Left renal pelvis (tissue), 4 donors: Measurements from ENCODE around the gene SCN8A. TPM values are rescaled to one million over a fixed set of nuclear protein-coding genes. Genes with fewer than 3 reads are reported as not detected.

Experiments used
- DNase-seq, 4 donors: peaks; one replicate each; pipeline ENCODE4 v3.0.0-alpha.2; 2013; ENCODE audit warnings: low read depth in 4 of 4, low spot score in 3 of 4
- polyA plus RNA-seq, 4 donors: library from polyadenylated mRNA; unstranded; fragments of 120-200 nt; gene quantifications; one replicate each; pipeline ENCODE4 v1.2.1, GENCODE V29; 2013; ENCODE audit not compliant: insufficient read length in 4 of 4

SCN8A gene
- polyA plus RNA-seq, 4 donors, result 1.6 to 2.9 (median 2.4) TPM

- no peak for DNase-seq
These were observed 72.4 kb downstream of the SCN8A start for GRCh38 chr12:51663390-51663789.

- DNase-seq, result no peak
These were observed 75.7 kb downstream of the SCN8A start for GRCh38 chr12:51666696-51667095.

DNA sequence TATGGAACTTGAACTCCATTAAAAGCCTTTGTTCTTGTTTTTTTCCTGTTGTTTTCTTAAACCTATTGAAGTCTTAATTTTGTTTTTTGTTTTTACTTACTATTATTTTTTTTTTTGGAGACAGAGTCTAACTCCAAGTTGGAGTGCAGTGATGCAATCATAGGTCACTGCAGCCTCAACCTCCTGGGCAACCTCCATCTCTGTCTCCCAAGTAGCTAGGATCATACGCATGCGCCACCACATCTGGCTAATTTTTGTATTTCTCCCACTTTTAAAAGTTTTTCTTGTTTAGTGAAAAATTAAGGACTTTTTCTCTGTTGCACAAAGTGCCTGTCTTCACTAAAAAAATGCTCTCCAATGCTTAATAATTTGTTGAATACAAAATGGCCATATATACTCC lies 76.2 kb downstream of the SCN8A start:
- no peak for DNase-seq

- no peak for DNase-seq
These were observed 78.2 kb downstream of the SCN8A start for GRCh38 chr12:51669271-51669670.

DNA sequence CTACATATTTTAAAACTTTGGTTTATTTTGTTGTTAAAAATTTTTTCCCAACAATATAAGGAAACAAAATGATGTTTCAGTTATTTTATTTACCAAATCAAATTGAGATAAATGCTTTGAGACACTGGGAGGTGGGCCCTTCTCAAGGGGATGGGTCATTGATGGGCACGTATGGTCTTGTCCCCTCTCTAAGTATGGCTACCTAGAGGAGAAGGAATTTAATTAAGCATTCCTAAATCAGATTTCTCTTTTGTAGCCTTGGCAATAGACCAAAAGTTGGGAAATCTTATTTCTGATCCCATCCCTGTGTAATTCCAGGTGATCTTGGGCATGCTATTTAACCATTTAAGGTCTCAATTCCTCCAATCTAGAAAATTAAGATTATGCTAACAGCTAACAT lies 79.0 kb downstream of the SCN8A start:
- DNase-seq, result no peak

- DNase-seq, result no peak
These were observed 81.3 kb downstream of the SCN8A start for GRCh38 chr12:51672334-51672733.

- no peak for DNase-seq
These were observed 84.2 kb downstream of the SCN8A start for GRCh38 chr12:51675071-51675803.

DNA sequence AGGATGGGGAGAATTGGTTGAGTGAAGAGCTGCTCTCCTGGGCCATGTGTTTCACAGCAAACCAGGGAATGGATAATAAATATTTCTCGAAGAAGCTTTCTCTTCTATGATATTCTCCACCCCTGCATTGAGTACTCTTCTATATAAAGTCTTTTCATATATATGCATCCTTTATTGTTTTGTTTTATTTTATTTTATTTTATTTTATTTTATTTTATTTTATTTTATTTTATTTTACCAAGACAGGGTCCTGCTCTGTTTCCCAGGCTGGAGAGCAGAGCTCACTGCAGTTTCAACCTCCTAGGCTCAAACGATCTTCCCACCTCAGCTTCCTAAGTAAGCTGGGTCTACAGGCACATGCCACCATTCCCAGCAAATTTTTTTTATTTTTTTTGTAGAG lies 85.8 kb downstream of the SCN8A start:
- no peak for DNase-seq

GRCh38 chr12:51677284-51677968 lies 86.4 kb downstream of the SCN8A start:
- no peak for DNase-seq

- peak in 2 of 4 donors; percentile 7 to 21 for DNase-seq
These were observed 87.2 kb downstream of the SCN8A start for GRCh38 chr12:51678086-51678724.

DNA sequence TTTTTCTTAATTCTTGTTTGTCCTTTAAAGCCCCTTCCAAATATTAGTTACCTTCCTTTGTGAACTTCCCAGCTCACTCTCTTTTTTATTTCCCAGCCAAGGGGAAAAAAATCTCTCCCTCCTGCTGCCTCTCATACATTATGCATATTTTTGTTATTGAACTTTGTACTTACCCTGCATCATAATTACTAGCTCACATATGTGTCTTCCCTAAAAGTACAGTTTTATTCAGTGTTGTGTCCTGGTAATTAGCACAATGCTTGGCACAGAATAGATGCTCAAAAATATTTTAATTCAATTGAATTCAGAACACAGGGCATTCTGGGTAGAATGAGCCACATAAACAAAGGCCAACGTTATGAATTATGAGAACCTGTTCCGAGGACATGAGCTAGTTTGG lies 91.9 kb downstream of the SCN8A start:
- DNase-seq, result no peak

- no peak for DNase-seq
These were observed 92.8 kb downstream of the SCN8A start for GRCh38 chr12:51683763-51684357.

GRCh38 chr12:51686727-51687126 lies 95.7 kb downstream of the SCN8A start:
- no peak for DNase-seq

- DNase-seq, result no peak
These were observed 96.1 kb downstream of the SCN8A start for GRCh38 chr12:51687177-51687576.

DNA sequence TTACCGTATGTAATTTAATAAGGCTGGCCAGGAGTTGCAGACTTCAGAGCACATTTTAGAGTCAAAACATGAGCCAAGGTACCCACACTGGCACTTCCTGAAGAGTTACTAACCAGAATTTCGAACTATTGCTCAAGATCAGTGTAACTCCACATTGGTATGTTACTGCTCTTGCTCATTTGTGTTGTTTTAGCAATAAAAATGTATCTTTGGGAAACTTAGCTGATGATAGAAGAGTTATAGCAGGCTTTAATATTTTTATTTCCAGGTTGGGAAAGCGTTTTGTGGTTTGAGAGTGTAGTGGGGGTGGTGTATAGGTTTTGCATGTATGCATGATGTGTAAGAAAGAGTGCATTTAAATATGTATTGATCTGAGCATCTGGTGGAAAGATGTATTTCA lies 96.6 kb downstream of the SCN8A start:
- DNase-seq, result no peak

GRCh38 chr12:51689983-51690382 lies 99.0 kb downstream of the SCN8A start:
- no peak for DNase-seq

DNA sequence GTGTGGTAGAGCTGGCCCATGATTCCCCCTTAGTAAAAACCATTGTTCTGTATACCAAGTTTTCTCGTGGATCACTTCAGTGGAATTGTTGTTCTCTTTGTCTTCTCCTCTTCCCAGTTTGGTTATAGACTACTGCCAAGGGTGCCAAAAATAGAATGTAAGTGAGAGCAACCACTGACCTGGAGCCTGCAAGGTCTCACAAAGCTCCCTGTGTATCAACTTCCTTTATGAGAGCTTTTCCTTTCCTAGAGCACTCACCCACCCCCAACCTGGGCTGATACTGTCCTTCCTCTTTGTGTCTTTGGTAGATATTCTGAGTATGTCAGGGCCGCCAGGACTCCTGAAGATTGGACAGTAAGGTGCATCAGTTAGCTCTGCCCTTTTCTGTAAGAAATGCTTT lies 101.0 kb downstream of the SCN8A start:
- DNase-seq, result no peak

DNA sequence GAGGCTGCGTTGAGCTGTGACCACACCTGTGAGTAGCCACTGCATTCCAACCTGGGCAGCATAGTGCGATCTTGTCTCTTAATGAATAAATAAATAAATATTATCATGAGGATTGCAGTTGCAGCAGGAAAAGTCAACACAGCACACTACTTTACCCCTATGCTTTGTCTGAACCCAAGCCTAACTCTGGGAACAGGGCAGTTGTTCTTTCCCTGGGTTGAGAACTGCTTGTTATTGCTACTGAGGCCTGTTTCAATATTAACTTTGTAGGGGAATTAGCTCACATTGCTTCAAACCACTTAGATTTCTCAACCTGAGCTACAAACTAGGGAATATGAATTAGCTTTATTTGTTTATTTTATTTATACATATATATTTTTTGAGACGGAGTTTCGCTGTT lies 102.5 kb downstream of the SCN8A start:
- no peak for DNase-seq

- no peak for DNase-seq
These were observed 103.1 kb downstream of the SCN8A start for GRCh38 chr12:51694146-51694545.

DNA sequence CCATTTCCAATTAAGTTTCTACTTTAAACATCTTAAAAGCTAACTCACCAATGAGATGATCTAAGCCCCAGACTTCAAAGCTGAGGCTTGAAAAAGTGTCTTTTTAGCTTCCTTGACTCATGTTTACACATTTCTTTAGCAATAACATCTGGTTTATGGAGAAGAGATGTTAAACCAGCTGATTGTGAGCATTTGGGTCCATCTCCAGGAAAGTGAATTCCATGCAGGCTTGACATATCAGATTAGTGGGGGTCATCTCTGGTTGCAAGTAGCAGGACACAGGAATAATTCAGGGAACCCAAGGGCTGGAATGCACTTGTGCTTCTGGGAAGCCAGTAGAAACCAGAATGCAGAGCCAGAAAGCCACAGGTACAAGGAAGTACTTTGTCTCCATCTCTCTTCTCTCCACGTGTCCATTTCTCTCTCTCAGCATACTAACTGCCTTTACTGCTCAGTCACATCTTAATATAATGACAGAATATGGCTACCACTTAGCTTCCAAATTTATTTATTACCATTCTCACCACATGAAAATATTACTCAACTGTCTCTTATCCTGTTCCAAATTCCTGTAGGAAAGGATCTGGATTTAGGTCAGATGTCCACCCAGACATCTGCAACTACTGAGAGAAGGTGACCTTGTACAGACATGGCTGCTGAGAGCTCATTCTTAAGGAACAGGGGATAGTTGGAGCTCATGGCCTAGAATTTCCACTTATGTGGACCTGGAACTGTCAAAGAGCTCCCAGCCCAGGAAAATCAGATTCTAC lies 104.4 kb downstream of the SCN8A start:
- no peak for DNase-seq

DNA sequence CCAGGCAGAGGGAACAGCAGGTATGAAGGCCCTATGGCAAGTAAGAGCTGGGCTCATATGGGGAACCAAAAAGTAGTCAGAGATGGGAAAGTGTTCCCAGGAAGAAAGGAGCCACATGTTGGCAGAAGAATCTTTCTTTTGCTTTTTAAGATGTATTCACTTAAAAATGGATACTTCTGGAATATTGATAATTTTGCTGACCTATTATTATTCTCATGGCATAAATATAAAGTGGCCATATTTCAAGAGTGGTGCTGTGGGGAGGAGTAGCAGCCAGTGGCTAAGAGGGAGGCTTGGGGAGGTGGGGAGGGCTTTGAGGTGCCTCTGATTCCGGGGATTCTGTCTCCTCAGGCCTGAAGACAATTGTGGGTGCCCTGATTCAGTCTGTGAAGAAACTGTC lies 108.2 kb downstream of the SCN8A start:
- no peak for DNase-seq
